Activated naive CD4-positive, alpha-beta T cell treated with anti-CD3 and anti-CD28 coated beads, Interleukin-2, amount 10 ng/mL, durations not matched to agents 7 days and 5 days (primary cell): Measurements from ENCODE around the gene RRBP1.

Source experiments
- CTCF ChIA-PET: fragments of 350-600 bp; sonication (Branson Sonifier 250); formaldehyde crosslinking; loops from one replicate; lab custom pipeline; 2021; ENCODE audit warnings: antibody characterized with exemption; lab: Charles Lee
- DNase-seq: peaks from one replicate; pipeline ENCODE4 v3.0.0-alpha.2; 2020
- H3K27ac Mint-ChIP-seq: one replicate; pipeline ENCODE4 v1.8.0; 2021; ENCODE audit warnings: mild to moderate bottlenecking, moderate library complexity, mixed read lengths
- H3K27me3 Mint-ChIP-seq: one replicate; pipeline ENCODE4 v1.8.0; 2021; ENCODE audit warnings: mild to moderate bottlenecking, mixed read lengths
- H3K36me3 Mint-ChIP-seq: one replicate; pipeline ENCODE4 v1.8.0; 2021; ENCODE audit warnings: mixed read lengths
- H3K4me1 Mint-ChIP-seq: one replicate; pipeline ENCODE4 v1.8.0; 2021; ENCODE audit warnings: mixed read lengths
- H3K4me3 Mint-ChIP-seq: one replicate; pipeline ENCODE4 v1.8.0; 2021; ENCODE audit warnings: mild to moderate bottlenecking, moderate library complexity, mixed read lengths
- H3K9me3 Mint-ChIP-seq: one replicate; pipeline ENCODE4 v1.8.0; 2021; ENCODE audit warnings: mixed read lengths

The RRBP1 gene

GRCh38 chr20:17657898-17658647, 24.0 kb downstream of the RRBP1 start:
- H3K9me3 Mint-ChIP-seq = peaks cover 9% of the 10 kb centered on the region
- no peaks in the 10 kb centered on the region for H3K27me3 Mint-ChIP-seq
- peak; percentile 5 for DNase-seq
- H3K27ac Mint-ChIP-seq = no peak overlapping the region
- CTCF ChIA-PET = no interaction called here
- H3K36me3 Mint-ChIP-seq = peaks cover 37% of the 10 kb centered on the region
- H3K4me3 Mint-ChIP-seq = no peak overlapping the region
- peaks cover 18% of the 10 kb centered on the region for H3K4me1 Mint-ChIP-seq

- H3K4me3 Mint-ChIP-seq = no peak overlapping the region
- H3K27ac Mint-ChIP-seq = no peak overlapping the region
- CTCF ChIA-PET = interaction anchor here (0.7 kb wide), 1 partner anchor 11 kb away, joined by 3 read pairs; no protein-coding TSS in a partner anchor
- H3K36me3 Mint-ChIP-seq = peaks cover 34% of the 10 kb centered on the region
- H3K9me3 Mint-ChIP-seq = peaks cover 9% of the 10 kb centered on the region
- peaks cover 13% of the 10 kb centered on the region for H3K4me1 Mint-ChIP-seq
- no peaks in the 10 kb centered on the region for H3K27me3 Mint-ChIP-seq
- no peak for DNase-seq
Observed at GRCh38 chr20:17657079-17657825, 24.8 kb downstream of the RRBP1 start.

- Mint-ChIP-seq H3K4me1 (peaks cover 9% of the 10 kb centered on the region), H3K36me3 (peaks cover 33% of the 10 kb centered on the region), H3K27me3 (no peaks in the 10 kb centered on the region), H3K4me3 (no peak overlapping the region), H3K9me3 (peaks cover 9% of the 10 kb centered on the region), H3K27ac (no peak overlapping the region)
- peak; percentile 19 for DNase-seq
- CTCF ChIA-PET = interaction anchor here (0.8 to 1.4 kb wide), 2 partner anchors 10 to 28 kb away, joined by 3 to 5 read pairs; no protein-coding TSS in a partner anchor
Observed at GRCh38 chr20:17655865-17656479, 26.1 kb downstream of the RRBP1 start.

GRCh38 chr20:17655286-17655651, 26.8 kb downstream of the RRBP1 start:
- DNase-seq = peak; percentile 18
- peaks cover 28% of the 10 kb centered on the region for H3K36me3 Mint-ChIP-seq
- CTCF ChIA-PET = interaction anchor here (1.4 kb wide), 1 partner anchor 11 kb away, joined by 5 read pairs; no protein-coding TSS in a partner anchor
- H3K4me1 Mint-ChIP-seq = peaks cover 5% of the 10 kb centered on the region
- no peak overlapping the region for H3K27ac Mint-ChIP-seq
- H3K4me3 Mint-ChIP-seq = no peak overlapping the region
- no peaks in the 10 kb centered on the region for H3K27me3 Mint-ChIP-seq
- H3K9me3 Mint-ChIP-seq = peaks cover 8% of the 10 kb centered on the region

- Mint-ChIP-seq H3K36me3 (peaks cover 23% of the 10 kb centered on the region), H3K4me1 (peaks cover 8% of the 10 kb centered on the region), H3K27ac (no peak overlapping the region), H3K9me3 (peaks cover 3% of the 10 kb centered on the region), H3K4me3 (no peak overlapping the region), H3K27me3 (no peaks in the 10 kb centered on the region)
- peak; percentile 24 for DNase-seq
- CTCF ChIA-PET = interaction anchor here (1.4 kb wide), 1 partner anchor 11 kb away, joined by 5 read pairs; no protein-coding TSS in a partner anchor
Observed at GRCh38 chr20:17654649-17655285, 27.3 kb downstream of the RRBP1 start.

- peaks cover 13% of the 10 kb centered on the region for H3K4me1 Mint-ChIP-seq
- CTCF ChIA-PET = interaction anchor here (0.7 to 1.4 kb wide), 2 partner anchors 12 to 70 kb away, joined by 5 read pairs; no protein-coding TSS in a partner anchor
- H3K36me3 Mint-ChIP-seq = peaks cover 21% of the 10 kb centered on the region
- DNase-seq = no peak
- no peak overlapping the region for H3K27ac Mint-ChIP-seq
- peaks cover 2% of the 10 kb centered on the region for H3K9me3 Mint-ChIP-seq
- no peaks in the 10 kb centered on the region for H3K27me3 Mint-ChIP-seq
- no peak overlapping the region for H3K4me3 Mint-ChIP-seq
Observed at GRCh38 chr20:17653835-17654648, 28.0 kb downstream of the RRBP1 start.

- H3K4me1 Mint-ChIP-seq = peaks cover 16% of the 10 kb centered on the region
- H3K27ac Mint-ChIP-seq = no peak overlapping the region
- CTCF ChIA-PET = interaction anchor here (1.1 kb wide), 1 partner anchor 29 kb away, joined by 3 read pairs; the partner anchor contains the start of gene RRBP1
- peaks cover 7% of the 10 kb centered on the region for H3K36me3 Mint-ChIP-seq
- DNase-seq = no peak
- no peaks in the 10 kb centered on the region for H3K9me3 Mint-ChIP-seq
- no peaks in the 10 kb centered on the region for H3K27me3 Mint-ChIP-seq
- H3K4me3 Mint-ChIP-seq = no peak overlapping the region
Observed at GRCh38 chr20:17652411-17652810, 29.6 kb downstream of the RRBP1 start.

GRCh38 chr20:17651760-17652388, 30.2 kb downstream of the RRBP1 start:
- no peak overlapping the region for H3K4me3 Mint-ChIP-seq
- H3K9me3 Mint-ChIP-seq = no peaks in the 10 kb centered on the region
- H3K27ac Mint-ChIP-seq = no peak overlapping the region
- no peaks in the 10 kb centered on the region for H3K27me3 Mint-ChIP-seq
- CTCF ChIA-PET = interaction anchor here (0.7 to 1.9 kb wide), 3 partner anchors 24 to 345 kb away, joined by 3 to 6 read pairs (median 3); no protein-coding TSS in a partner anchor
- H3K4me1 Mint-ChIP-seq = peaks cover 16% of the 10 kb centered on the region
- peaks cover 4% of the 10 kb centered on the region for H3K36me3 Mint-ChIP-seq
- DNase-seq = no peak

- no peaks in the 10 kb centered on the region for H3K27me3 Mint-ChIP-seq
- H3K9me3 Mint-ChIP-seq = no peaks in the 10 kb centered on the region
- no peak overlapping the region for H3K27ac Mint-ChIP-seq
- peaks cover 2% of the 10 kb centered on the region for H3K36me3 Mint-ChIP-seq
- peaks cover 13% of the 10 kb centered on the region for H3K4me1 Mint-ChIP-seq
- no peak for DNase-seq
- CTCF ChIA-PET = interaction anchor here (0.7 to 1.9 kb wide), 3 partner anchors 24 to 345 kb away, joined by 3 to 6 read pairs (median 3); no protein-coding TSS in a partner anchor
- no peak overlapping the region for H3K4me3 Mint-ChIP-seq
Observed at GRCh38 chr20:17651129-17651759, 30.8 kb downstream of the RRBP1 start.

- Mint-ChIP-seq H3K27me3 (no peaks in the 10 kb centered on the region), H3K9me3 (no peaks in the 10 kb centered on the region), H3K36me3 (peaks cover 2% of the 10 kb centered on the region), H3K4me3 (no peak overlapping the region), H3K27ac (no peak overlapping the region), H3K4me1 (peaks cover 11% of the 10 kb centered on the region)
- CTCF ChIA-PET = interaction anchor here (1.1 to 1.9 kb wide), 3 partner anchors 23 to 346 kb away, joined by 3 to 6 read pairs (median 6); no protein-coding TSS in a partner anchor
- no peak for DNase-seq
Observed at GRCh38 chr20:17650301-17651128, 31.5 kb downstream of the RRBP1 start.

GRCh38 chr20:17648791-17649730, 33.0 kb downstream of the RRBP1 start:
- peak; percentile 55 for DNase-seq
- Mint-ChIP-seq H3K36me3 (peaks cover 2% of the 10 kb centered on the region), H3K27ac (no peak overlapping the region)

More at GRCh38 chr20:17648791-17649730, 33.0 kb downstream of the RRBP1 start:
- Mint-ChIP-seq H3K4me3 (no peak overlapping the region), H3K9me3 (no peaks in the 10 kb centered on the region), H3K4me1 (peaks cover 11% of the 10 kb centered on the region), H3K27me3 (no peaks in the 10 kb centered on the region)
- CTCF ChIA-PET = interaction anchor here (0.7 to 2.6 kb wide), 7 partner anchors 38 to 346 kb away, joined by 3 to 10 read pairs (median 4); no protein-coding TSS in a partner anchor
